Measurements from ENCODE around the gene IL36B.

The IL36B gene

DNA sequence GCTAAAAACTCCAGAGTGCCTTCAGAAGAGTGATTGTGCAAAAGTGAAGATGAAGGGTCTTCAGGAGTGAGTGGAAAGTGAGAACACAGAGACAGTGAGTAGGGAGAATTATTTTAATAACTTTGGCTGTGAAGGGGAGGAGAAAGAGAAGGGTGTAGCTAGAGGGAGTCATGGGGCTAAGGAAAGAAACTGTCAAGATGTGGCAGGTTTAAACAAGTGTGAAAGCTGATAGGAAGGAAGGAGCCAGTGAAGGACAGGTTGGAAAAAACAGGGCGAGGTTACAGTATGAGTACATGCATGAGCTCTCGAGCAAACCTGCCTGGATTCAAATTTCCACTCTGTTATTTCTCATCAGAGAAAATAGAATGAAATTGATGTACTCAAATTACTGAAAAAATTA, 32.9 kb upstream of the IL36B start:
- H3K36me3 ChIP-seq (ENCODE audit: control insufficient read depth, insufficient read depth, low read length), result no peaks in the 10 kb centered on the region
- DNase-seq (ENCODE audit: extremely low read depth, insufficient read length), result no peak
- no peak overlapping the region for H3K4me3 ChIP-seq (replicated peaks; ENCODE audit: low read depth, low read length)
- H3K27me3 ChIP-seq (replicated peaks; ENCODE audit: control insufficient read depth, insufficient read depth, low read length), result no peaks in the 10 kb centered on the region
- TF ChIP-seq, protein P1, sequence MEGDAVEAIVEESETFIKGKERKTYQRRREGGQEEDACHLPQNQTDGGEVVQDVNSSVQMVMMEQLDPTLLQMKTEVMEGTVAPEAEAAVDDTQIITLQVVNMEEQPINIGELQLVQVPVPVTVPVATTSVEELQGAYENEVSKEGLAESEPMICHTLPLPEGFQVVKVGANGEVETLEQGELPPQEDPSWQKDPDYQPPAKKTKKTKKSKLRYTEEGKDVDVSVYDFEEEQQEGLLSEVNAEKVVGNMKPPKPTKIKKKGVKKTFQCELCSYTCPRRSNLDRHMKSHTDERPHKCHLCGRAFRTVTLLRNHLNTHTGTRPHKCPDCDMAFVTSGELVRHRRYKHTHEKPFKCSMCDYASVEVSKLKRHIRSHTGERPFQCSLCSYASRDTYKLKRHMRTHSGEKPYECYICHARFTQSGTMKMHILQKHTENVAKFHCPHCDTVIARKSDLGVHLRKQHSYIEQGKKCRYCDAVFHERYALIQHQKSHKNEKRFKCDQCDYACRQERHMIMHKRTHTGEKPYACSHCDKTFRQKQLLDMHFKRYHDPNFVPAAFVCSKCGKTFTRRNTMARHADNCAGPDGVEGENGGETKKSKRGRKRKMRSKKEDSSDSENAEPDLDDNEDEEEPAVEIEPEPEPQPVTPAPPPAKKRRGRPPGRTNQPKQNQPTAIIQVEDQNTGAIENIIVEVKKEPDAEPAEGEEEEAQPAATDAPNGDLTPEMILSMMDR (IDR thresholded peaks at IDR 0.05; ENCODE audit: insufficient read depth, low read length, poor library complexity, severe bottlenecking), result no peak

DNA sequence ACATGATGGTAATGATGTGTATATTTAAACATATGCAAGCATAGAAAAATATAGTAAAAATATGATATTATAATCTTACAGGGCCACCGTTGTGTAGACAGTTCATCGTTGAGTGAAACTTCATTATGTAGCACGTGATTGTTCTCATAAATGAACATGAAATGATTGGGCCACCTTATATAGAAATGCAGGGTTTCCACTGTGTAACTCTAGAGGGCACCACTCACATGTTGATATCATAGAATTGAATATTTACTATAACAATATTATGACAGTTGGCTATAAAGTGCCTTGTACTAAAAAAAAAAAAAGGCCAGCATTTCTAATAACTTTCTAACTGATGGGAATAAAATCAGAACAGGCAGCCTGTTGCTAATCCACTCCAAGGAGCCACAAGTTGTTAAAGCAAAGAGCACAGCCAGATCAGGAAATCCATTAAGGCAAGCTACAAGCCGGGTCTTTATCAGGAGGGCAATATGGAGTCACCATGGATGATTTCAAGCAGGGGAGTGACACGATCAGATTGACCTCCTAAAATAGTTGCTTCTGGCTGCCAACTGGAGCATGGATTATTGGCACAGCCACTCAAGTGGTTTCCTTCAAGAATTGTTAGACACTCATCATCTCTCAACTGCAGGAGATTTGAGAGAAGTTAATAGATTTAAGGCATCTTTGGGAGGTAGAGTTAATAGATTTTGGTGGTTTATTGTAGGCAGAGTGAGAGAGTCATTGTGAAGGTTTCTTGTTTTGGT, 31.8 kb upstream of the IL36B start:
- TF ChIP-seq, protein P1 (IDR thresholded peaks at IDR 0.05; ENCODE audit: insufficient read depth, low read length, poor library complexity, severe bottlenecking), result peak; percentile 49
- DNase-seq (ENCODE audit: extremely low read depth, insufficient read length), result no peak

DNA sequence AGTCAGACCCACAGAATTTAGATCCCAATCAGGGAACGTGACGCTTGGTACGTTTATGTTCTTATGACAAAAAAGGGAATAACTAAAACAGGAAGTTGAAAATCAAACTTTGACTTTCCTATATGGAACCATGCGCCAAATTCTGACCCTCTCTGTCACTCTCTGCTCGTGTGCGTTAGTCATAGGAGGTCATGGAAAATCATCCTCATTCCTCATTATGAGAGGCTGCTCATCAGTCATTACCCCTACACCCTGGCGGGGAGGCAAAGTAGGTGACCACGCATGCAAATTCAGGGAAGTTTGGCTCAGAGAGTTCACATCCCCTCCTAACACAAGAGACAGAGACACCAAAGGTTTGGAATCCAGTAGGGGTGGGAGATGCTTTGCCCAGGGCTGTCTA, 30.6 kb upstream of the IL36B start:
- no peak for DNase-seq (ENCODE audit: extremely low read depth, insufficient read length)
- H3K4me3 ChIP-seq (replicated peaks; ENCODE audit: low read depth, low read length), result no peak overlapping the region
- H3K36me3 ChIP-seq (ENCODE audit: control insufficient read depth, insufficient read depth, low read length), result no peaks in the 10 kb centered on the region
- H3K27me3 ChIP-seq (replicated peaks; ENCODE audit: control insufficient read depth, insufficient read depth, low read length), result no peaks in the 10 kb centered on the region
- TF ChIP-seq, protein P1 (IDR thresholded peaks at IDR 0.05; ENCODE audit: insufficient read depth, low read length, poor library complexity, severe bottlenecking), result no peak

More for the DNA sequence above, 31.8 kb upstream of the IL36B start:
- no peaks in the 10 kb centered on the region for H3K36me3 ChIP-seq (ENCODE audit: control insufficient read depth, insufficient read depth, low read length)
- H3K4me3 ChIP-seq (replicated peaks; ENCODE audit: low read depth, low read length), result no peak overlapping the region
- H3K27me3 ChIP-seq (replicated peaks; ENCODE audit: control insufficient read depth, insufficient read depth, low read length), result no peaks in the 10 kb centered on the region

DNA sequence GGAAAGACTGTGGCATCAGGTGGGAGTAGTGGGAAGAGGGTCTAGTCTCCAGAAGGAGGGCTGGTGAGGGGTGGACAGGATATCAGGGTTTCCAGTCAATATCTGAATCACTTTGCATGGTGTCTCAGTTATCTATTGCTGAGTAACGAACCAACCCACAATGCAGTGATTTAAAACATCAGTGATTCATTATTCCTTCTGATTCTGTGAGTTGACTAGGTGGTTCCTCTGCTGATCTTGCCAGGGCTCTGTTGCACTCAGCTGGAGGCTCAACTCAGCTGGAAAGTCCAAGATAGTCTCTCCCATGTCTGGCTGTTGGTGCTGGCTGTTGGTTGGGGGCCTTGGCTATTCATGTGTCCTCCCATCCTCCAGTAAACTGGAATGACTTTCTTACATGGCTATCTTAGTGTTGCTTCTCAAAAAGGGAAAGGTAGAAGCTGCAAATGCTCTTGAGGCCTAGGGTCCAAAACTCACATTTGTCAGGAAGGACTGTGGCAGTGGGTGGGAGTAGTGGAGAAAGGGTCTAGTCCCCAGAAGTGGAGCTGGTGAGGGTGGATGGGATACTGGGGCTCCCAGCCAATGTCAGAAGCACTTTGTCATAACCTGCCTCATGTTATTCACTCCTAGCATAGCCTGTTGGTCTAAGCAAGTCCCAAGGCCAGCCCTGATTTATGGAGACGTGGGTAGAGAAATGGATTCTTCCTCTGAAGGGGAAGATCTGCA, 29.0 kb upstream of the IL36B start:
- DNase-seq (ENCODE audit: extremely low read depth, insufficient read length), result no peak
- H3K4me3 ChIP-seq (replicated peaks; ENCODE audit: low read depth, low read length), result no peak overlapping the region
- H3K27me3 ChIP-seq (replicated peaks; ENCODE audit: control insufficient read depth, insufficient read depth, low read length), result no peaks in the 10 kb centered on the region
- TF ChIP-seq, protein P1 (IDR thresholded peaks at IDR 0.05; ENCODE audit: insufficient read depth, low read length, poor library complexity, severe bottlenecking), result no peak
- no peaks in the 10 kb centered on the region for H3K36me3 ChIP-seq (ENCODE audit: control insufficient read depth, insufficient read depth, low read length)

DNA sequence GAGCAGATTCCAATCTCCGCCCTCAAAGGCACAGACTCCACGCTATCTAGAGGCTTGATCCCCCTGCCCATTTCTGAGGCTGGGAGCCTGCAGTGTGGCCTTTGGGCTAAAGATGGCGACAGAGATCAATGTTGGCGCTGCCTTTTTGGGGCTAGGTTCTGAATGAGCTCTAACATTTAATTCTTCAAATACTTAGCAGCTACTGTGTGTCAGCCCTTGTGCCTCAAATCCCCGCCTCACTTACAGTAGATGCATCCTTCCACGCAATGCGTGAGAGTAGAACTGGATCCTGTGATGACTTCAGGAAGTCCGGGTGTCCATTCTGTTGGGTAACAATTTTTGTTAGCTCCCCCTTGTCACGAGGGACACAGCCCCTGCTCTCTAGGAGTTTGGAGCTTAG, 27.5 kb upstream of the IL36B start:
- H3K27me3 ChIP-seq (replicated peaks; ENCODE audit: control insufficient read depth, insufficient read depth, low read length), result no peaks in the 10 kb centered on the region
- no peak for DNase-seq (ENCODE audit: extremely low read depth, insufficient read length)
- TF ChIP-seq, protein P1 (IDR thresholded peaks at IDR 0.05; ENCODE audit: insufficient read depth, low read length, poor library complexity, severe bottlenecking), result peak; percentile 91
- H3K36me3 ChIP-seq (ENCODE audit: control insufficient read depth, insufficient read depth, low read length), result no peaks in the 10 kb centered on the region
- H3K4me3 ChIP-seq (replicated peaks; ENCODE audit: low read depth, low read length), result no peak overlapping the region
